ENCODE data around the gene RSPRY1. TPM values are rescaled to one million over a fixed set of nuclear protein-coding genes. Genes with fewer than 3 reads are reported as not detected.

The RSPRY1 gene
- 10 to 100 TPM; 53.2 to 67.7 TPM for total RNA-seq
- 10 to 100 TPM; 41.2 to 44.9 TPM for polyA plus RNA-seq (ENCODE audit: insufficient read length in 2 of 2)
- long read RNA-seq, donor 1, partial matches to known transcripts = 24 of 31 reads
- long read RNA-seq, donor 1, other reads (novel, unspliced or antisense) = 0 of 31 reads
- long read RNA-seq, donor 2, partial matches to known transcripts = 0 of 5 reads
- long read RNA-seq, donor 2, other reads (novel, unspliced or antisense) = 0 of 5 reads
- long read RNA-seq, donor 3, transcript RSPRY1-201 (15 exons, 3,547 nt) = major isoform, 5 of 7 reads
- long read RNA-seq, donor 3, partial matches to known transcripts = 0 of 7 reads
- long read RNA-seq, donor 3, other reads (novel, unspliced or antisense) = 0 of 7 reads
- long read RNA-seq, donor 4, transcript RSPRY1-201 (15 exons, 3,547 nt) = major isoform, 5 of 19 reads
- long read RNA-seq, donor 4, partial matches to known transcripts = 11 of 19 reads
- long read RNA-seq, donor 4, other reads (novel, unspliced or antisense) = 0 of 19 reads

DNA sequence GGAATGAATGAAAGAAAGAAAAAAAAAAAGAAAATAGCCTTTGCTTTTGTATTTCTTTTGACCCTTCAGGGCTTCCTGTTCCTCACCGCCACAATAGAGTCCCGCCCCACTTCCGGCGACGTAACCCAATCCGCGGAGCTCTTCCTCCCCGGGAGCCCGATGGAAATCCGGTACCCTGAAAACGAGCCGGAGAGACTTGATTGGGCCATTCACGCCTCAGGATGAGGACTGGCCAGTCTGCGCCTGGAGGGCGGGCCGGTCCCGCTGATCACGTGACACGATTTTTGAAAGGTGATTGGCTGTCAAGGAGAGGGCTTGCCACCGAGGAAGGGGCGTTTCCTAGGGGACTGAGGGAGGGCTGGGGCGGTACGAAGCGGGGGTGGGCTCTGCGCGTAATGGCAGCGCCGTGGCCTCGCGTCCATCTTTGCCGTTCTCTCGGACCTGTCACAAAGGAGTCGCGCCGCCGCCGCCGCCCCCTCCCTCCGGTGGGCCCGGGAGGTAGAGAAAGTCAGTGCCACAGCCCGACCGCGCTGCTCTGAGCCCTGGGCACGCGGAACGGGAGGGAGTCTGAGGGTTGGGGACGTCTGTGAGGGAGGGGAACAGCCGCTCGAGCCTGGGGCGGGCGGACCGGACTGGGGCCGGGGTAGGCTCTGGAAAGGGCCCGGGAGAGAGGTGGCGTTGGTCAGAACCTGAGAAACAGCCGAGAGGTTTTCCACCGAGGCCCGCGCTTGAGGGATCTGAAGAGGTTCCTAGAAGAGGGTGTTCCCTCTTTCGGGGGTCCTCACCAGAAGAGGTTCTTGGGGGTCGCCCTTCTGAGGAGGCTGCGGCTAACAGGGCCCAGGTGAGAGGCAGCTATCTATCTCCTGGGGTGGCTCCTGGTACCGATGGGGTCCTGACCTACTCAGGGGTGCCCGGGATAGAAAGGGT, at the start of gene RSPRY1, which contains the start of gene PSME3IP1:
Gene RSPRY1, plus strand, starts transcription at position 385 of the 927 bp plus-strand sequence. CDS start 18,330 bp downstream, outside the sequence.
Gene PSME3IP1, minus strand, starts transcription at position 95 of the 927 bp plus-strand sequence. CDS start 12,185 bp downstream, outside the sequence.
- Histone ChIP-seq H3K27ac (ENCODE audit: low read depth, low read length) (peak within 1 kb of the TSS; percentile 99), H3K36me3 (ENCODE audit: control insufficient read depth, insufficient read depth, low read length) (peaks cover 10% of the 10 kb centered on the region), H3K4me1 (ENCODE audit: control insufficient read depth, insufficient read depth, low read length) (peaks cover 14% of the 10 kb centered on the region), H3K4me3 (ENCODE audit: low read depth, low read length) (peak within 1 kb of the TSS; percentile 99), H3K9me3 (ENCODE audit: control insufficient read depth, insufficient read depth, low read length) (no peaks in the 10 kb centered on the region), H3K27me3 (ENCODE audit: control insufficient read depth, insufficient read depth, low read length) (no peaks in the 10 kb centered on the region)
- DNase-seq (ENCODE audit: low read depth in 4 of 6, low spot score in 6 of 6) = peak; percentile 98 to 100 (median 99)
- WGBS (ENCODE audit: insufficient coverage) = under 1% methylated on average over 61 of the region's 64 CpGs

DNA sequence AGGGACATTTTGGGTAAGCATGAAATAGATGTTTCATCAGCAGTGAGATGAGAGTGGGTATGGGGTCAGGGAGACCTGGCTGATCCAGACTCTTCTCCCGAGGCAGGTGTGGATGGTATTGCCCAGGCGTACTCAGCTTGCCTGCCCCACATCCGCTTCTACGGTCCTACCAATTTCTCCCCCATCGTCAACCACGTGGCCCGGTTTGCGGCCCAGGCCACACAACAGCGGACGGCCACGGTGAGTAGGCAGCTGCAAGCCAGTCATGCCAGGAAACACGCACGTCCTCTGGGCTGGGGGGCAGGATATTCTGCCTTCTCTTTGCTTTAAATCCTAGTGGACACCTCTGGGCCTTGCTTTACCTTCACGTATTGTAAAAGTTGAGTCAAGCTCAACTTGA, 49.1 kb upstream of the RSPRY1 start:
- Histone ChIP-seq H3K36me3 (ENCODE audit: control insufficient read depth, insufficient read depth, low read length) (peaks cover 76% of the 10 kb centered on the region), H3K27ac (ENCODE audit: low read depth, low read length) (no peak overlapping the region), H3K9me3 (ENCODE audit: control insufficient read depth, insufficient read depth, low read length) (no peaks in the 10 kb centered on the region), H3K4me3 (ENCODE audit: low read depth, low read length) (no peak overlapping the region), H3K27me3 (ENCODE audit: control insufficient read depth, insufficient read depth, low read length) (no peaks in the 10 kb centered on the region), H3K4me1 (ENCODE audit: control insufficient read depth, insufficient read depth, low read length) (peaks cover 52% of the 10 kb centered on the region)
- DNase-seq (ENCODE audit: low read depth in 4 of 6, low spot score in 6 of 6) = no peak
- 92% methylated on average over 13 of the region's 14 CpGs for WGBS (ENCODE audit: insufficient coverage)

DNA sequence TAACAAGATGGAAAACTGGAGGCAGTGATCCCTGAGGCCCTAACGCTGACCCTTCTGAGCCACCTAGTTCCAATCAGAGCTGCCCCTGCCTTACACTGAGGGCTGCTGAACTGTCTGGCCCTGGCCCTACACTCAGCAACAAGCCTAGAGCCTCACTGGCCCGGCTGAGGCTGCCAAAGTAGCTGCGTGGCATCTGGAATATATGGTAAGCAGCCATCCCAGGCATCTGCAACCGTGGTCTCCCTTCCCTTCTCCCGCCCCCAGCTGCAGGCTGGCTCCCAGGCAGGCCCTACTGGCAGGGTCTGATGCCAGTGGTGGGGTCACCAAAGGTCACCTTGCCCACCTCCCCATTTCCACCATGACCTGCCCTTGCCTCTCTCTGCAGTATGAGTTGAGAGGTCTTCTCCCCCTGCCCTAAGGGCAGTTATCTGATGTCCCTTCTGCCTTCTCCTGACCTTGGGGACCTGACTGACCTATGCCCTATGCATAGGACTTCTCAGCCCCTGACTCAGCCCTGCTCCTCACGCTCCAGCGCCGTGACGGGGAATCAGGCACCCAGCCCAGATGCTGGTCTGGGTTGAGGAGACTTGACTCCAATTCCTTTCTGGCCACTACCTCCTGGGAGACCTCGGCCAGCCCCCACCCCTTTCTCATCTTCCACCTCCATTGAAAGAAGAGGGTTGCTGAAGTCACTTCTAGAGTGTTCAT, 48.4 kb upstream of the RSPRY1 start:
- H3K4me1 ChIP-seq (ENCODE audit: control insufficient read depth, insufficient read depth, low read length) = peaks cover 52% of the 10 kb centered on the region
- H3K36me3 ChIP-seq (ENCODE audit: control insufficient read depth, insufficient read depth, low read length) = peaks cover 74% of the 10 kb centered on the region
- H3K27ac ChIP-seq (ENCODE audit: low read depth, low read length) = no peak overlapping the region
- H3K27me3 ChIP-seq (ENCODE audit: control insufficient read depth, insufficient read depth, low read length) = no peaks in the 10 kb centered on the region
- no peak overlapping the region for H3K4me3 ChIP-seq (ENCODE audit: low read depth, low read length)
- DNase-seq (ENCODE audit: low read depth in 4 of 6, low spot score in 6 of 6) = no peak
- H3K9me3 ChIP-seq (ENCODE audit: control insufficient read depth, insufficient read depth, low read length) = no peaks in the 10 kb centered on the region
- 69% methylated on average over 9 of the region's 10 CpGs for WGBS (ENCODE audit: insufficient coverage)

DNA sequence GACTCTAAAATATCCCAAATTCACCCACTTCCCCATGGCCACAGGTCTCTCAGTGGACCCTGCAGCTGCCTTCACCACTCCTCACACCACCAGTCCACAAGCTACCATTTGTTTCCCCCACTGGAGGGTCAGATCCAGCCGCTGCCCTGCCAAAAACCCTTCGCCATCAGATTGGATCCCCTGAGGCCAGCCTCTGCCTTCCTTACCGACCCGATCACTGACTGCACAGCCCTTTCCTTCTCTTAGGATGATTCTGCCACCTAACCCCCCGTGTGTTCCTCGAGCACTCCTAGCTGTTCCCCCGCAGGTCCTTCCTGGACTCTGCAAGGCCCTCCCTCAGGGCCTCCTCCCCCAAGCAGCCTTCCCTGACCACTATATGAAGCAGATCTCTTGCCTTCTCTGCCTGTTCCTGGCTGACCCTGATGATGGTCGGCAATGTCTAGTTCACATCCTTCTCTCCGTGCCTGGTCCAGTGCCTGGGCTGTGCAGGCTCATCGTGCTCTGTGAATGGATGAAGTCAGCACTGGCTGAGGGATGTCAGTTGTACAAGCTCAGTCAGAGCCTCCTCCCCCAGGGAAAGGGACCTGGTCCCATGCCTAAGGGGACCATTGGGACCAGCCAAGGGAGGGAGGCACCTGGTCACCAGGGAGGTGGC, 47.7 kb upstream of the RSPRY1 start:
- H3K4me1 ChIP-seq (ENCODE audit: control insufficient read depth, insufficient read depth, low read length) = peaks cover 52% of the 10 kb centered on the region
- no peak overlapping the region for H3K27ac ChIP-seq (ENCODE audit: low read depth, low read length)
- WGBS (ENCODE audit: insufficient coverage) = 77% methylated on average over 8 of the region's 10 CpGs

DNA sequence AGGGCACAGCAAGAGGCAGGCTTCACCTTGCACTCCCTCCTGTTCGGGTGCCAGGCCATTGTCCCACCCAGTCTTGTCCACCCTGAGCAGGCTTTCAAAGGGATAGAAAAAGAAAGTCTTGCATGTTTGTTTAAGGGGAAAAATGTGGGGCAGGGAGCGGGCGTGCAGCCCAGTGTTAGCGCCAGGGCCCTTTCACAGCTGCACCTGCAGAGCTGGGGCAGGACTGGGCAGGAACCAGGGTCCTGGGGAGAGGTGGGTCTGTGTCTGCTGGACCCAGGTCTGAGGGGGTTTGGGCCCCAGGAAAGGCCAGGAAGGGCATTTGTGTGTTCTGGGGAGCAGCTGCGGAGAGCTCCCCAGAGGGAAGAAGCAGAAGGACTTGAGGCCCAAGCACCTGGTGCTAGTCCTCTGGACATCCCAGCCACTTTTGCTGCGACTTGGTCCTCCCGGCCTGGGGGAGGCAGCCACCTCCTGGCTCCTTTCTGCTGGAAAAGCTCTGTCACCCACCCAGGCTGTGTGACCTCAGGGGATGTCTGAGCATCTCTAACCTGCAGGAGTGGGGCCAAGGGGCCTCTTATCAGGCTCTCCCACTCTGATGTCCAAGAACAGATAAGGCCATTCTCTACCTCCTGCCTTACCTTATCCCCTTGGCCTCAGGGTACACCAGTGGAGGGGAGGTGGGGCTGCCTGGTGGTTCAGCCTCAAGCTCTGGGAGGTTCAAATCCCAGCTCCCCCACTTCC, 45.0 kb upstream of the RSPRY1 start:
- Histone ChIP-seq H3K36me3 (ENCODE audit: control insufficient read depth, insufficient read depth, low read length) (peaks cover 69% of the 10 kb centered on the region), H3K27me3 (ENCODE audit: control insufficient read depth, insufficient read depth, low read length) (no peaks in the 10 kb centered on the region), H3K9me3 (ENCODE audit: control insufficient read depth, insufficient read depth, low read length) (no peaks in the 10 kb centered on the region), H3K4me1 (ENCODE audit: control insufficient read depth, insufficient read depth, low read length) (peaks cover 62% of the 10 kb centered on the region), H3K4me3 (ENCODE audit: low read depth, low read length) (no peak overlapping the region), H3K27ac (ENCODE audit: low read depth, low read length) (no peak overlapping the region)
- DNase-seq (ENCODE audit: low read depth in 4 of 6, low spot score in 6 of 6) = no peak
- WGBS (ENCODE audit: insufficient coverage) = 63% methylated on average over 6 of the region's 7 CpGs

More for the DNA sequence above, 47.7 kb upstream of the RSPRY1 start:
- Histone ChIP-seq H3K9me3 (ENCODE audit: control insufficient read depth, insufficient read depth, low read length) (no peaks in the 10 kb centered on the region), H3K27me3 (ENCODE audit: control insufficient read depth, insufficient read depth, low read length) (no peaks in the 10 kb centered on the region), H3K36me3 (ENCODE audit: control insufficient read depth, insufficient read depth, low read length) (peaks cover 77% of the 10 kb centered on the region), H3K4me3 (ENCODE audit: low read depth, low read length) (no peak overlapping the region)
- DNase-seq (ENCODE audit: low read depth in 4 of 6, low spot score in 6 of 6) = no peak

DNA sequence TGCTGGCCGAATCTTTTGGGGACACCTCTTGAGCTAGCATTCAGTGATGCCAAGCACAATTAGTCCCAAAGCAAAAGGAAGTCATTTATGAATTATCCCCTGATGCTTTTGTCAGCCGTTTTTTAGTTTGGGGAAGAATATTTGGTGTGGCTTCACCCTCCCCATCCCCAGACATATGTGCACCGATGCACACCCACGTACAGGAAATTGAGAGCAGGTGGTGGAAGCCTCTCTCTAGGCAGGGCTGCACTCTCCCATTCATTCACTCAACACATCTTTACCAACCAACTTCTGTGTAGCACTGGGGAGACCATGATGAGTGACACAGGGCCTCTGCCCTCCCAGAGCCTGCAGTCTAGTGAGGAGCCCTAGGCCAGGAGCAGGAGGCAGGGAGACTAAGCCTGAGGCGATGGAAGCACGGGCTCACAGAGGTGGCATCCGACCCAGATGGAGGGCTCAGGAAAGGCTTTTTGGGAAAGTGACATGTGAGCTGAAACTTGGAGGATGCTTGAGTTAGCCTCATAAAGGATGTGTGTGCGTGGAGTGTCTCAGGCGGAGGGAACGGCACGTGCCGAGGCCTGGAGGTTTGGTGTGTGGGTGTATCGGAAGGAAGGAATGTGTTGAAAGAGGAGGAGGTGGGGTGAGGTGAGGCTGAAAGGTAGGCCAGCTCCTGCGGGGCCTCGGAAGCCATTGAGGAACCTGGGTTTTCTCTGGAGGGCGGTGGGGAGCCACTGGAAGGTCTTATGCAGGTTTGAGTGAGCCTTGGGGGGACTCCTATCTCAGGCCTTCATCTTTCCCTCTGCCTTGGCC, 44.1 kb upstream of the RSPRY1 start:
- Histone ChIP-seq H3K4me3 (ENCODE audit: low read depth, low read length) (no peak overlapping the region), H3K9me3 (ENCODE audit: control insufficient read depth, insufficient read depth, low read length) (no peaks in the 10 kb centered on the region), H3K27me3 (ENCODE audit: control insufficient read depth, insufficient read depth, low read length) (no peaks in the 10 kb centered on the region), H3K36me3 (ENCODE audit: control insufficient read depth, insufficient read depth, low read length) (peaks cover 68% of the 10 kb centered on the region), H3K27ac (ENCODE audit: low read depth, low read length) (peak overlapping the region; percentile 93), H3K4me1 (ENCODE audit: control insufficient read depth, insufficient read depth, low read length) (peaks cover 71% of the 10 kb centered on the region)
- no peak for DNase-seq (ENCODE audit: low read depth in 4 of 6, low spot score in 6 of 6)
- WGBS (ENCODE audit: insufficient coverage) = 82% methylated on average over 12 of the region's 16 CpGs

DNA sequence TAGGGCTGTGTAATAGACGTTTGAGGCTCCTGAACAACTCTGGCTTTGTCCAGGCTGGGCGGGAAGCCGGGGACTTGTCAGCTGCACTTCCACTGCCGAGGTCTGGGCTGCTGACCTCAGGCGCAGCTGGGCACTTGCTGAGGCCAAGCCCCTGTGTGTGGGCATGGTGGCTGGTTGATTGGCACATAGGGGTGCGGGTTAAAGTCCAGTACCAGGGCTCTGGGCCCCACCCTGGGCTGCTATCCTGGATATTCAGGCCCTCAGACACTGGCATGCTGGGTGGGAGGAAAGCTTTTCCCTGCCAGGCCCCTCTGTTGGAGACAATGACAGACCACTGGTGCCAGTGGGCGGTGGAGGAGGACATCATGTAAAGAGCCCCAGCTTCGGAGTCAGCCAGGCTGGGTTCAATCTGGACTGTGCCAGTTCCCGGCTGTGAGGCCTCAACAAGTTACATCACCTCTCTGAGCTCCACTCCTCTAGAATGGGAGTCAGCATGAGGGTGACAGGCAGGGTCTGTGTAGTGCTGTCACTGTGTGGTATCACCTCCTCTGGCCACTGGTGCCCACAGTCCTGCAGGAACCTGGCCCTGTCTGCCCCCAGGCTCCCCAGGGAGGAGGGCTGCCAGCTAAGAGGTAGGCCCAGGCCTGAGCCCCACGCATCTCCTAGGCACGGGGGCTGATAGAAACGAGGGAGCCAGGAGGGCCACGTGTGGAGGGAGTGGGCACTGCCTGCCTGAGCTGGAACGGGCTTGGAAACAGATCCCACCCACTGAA, 42.8 kb upstream of the RSPRY1 start:
- H3K36me3 ChIP-seq (ENCODE audit: control insufficient read depth, insufficient read depth, low read length) = peaks cover 62% of the 10 kb centered on the region
- H3K9me3 ChIP-seq (ENCODE audit: control insufficient read depth, insufficient read depth, low read length) = no peaks in the 10 kb centered on the region
- peak overlapping the region; percentile 93 for H3K27ac ChIP-seq (ENCODE audit: low read depth, low read length)
- no peaks in the 10 kb centered on the region for H3K27me3 ChIP-seq (ENCODE audit: control insufficient read depth, insufficient read depth, low read length)
- H3K4me1 ChIP-seq (ENCODE audit: control insufficient read depth, insufficient read depth, low read length) = peaks cover 75% of the 10 kb centered on the region
- WGBS (ENCODE audit: insufficient coverage) = 35% methylated on average over 12 of the region's 14 CpGs
- H3K4me3 ChIP-seq (ENCODE audit: low read depth, low read length) = no peak overlapping the region
- DNase-seq (ENCODE audit: low read depth in 4 of 6, low spot score in 6 of 6) = peak in 1 of 6 donors; percentile 66

Data from spinal cord (tissue), 10 donors.